Mammary epithelial cell (primary cell): ENCODE data around the gene HDGF.

Experiments
- EZH2 ChIP-seq: IDR thresholded peaks from 2 replicates; pipeline ENCODE4 v1.6.1; 2012; ENCODE audit warnings: low read length, inconsistent platforms, borderline replicate concordance
- TF ChIP-seq, protein P1 (sequence below), 2 donors: IDR thresholded peaks in 1 of 2; conservative IDR thresholded peaks in 1 of 2; 2 replicates each; pipeline ENCODE4 v1.5.1; 2011 to 2012; ENCODE audit warnings: inconsistent platforms in 2 of 2, low read length in 2 of 2, mild to moderate bottlenecking in 2 of 2, control low read depth in 1 of 2, low read depth in 1 of 2; ENCODE audit not compliant: insufficient read depth in 1 of 2; ENCODE audit errors: extremely low read depth in 1 of 2

DNA sequence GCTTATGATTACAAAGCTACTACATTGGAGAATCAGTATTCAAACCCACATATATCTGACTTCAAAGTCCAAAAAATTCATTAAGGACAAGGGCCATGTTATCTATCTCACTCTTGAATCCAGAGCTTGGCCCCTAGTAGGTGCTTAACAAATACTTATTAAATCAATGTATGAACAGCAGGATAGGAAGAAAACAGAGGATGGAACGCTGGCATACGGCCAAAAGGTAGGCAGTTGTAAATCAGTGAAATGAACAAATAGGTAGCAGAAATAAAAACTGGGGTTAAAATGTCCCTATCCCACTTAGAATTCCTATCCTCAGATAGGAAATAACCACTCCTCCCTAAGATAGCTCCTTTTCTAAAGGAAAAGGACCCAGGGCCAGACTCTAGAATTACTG, 12.6 kb downstream of the HDGF start:
- TF ChIP-seq, protein P1, sequence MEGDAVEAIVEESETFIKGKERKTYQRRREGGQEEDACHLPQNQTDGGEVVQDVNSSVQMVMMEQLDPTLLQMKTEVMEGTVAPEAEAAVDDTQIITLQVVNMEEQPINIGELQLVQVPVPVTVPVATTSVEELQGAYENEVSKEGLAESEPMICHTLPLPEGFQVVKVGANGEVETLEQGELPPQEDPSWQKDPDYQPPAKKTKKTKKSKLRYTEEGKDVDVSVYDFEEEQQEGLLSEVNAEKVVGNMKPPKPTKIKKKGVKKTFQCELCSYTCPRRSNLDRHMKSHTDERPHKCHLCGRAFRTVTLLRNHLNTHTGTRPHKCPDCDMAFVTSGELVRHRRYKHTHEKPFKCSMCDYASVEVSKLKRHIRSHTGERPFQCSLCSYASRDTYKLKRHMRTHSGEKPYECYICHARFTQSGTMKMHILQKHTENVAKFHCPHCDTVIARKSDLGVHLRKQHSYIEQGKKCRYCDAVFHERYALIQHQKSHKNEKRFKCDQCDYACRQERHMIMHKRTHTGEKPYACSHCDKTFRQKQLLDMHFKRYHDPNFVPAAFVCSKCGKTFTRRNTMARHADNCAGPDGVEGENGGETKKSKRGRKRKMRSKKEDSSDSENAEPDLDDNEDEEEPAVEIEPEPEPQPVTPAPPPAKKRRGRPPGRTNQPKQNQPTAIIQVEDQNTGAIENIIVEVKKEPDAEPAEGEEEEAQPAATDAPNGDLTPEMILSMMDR (conservative IDR thresholded peaks at IDR 0.05 in 1 of 2, IDR thresholded peaks at IDR 0.05 in 1 of 2; ENCODE audit: extremely low read depth in 1 of 2, insufficient read depth in 1 of 2, low read depth in 1 of 2, low read length in 2 of 2), result no peak
- TF ChIP-seq EZH2, result no peak
